Astrocyte (in vitro differentiated cells and primary cell): ENCODE measurements around the gene DYNLT1.

ENCODE experiments used
- CTCF ChIP-seq: IDR thresholded peaks from 2 replicates; pipeline ENCODE4 v1.5.1; 2011; ENCODE audit warnings: low read depth, mild to moderate bottlenecking, inconsistent platforms, low read length, moderate library complexity; ENCODE audit not compliant: insufficient read depth
- EZH2 ChIP-seq: IDR thresholded peaks from 2 replicates; pipeline ENCODE4 v1.6.1; 2012; ENCODE audit warnings: mild to moderate bottlenecking, low read length, inconsistent platforms; ENCODE audit not compliant: insufficient read depth

- TF ChIP-seq CTCF (no peak), EZH2 (no peak)
Measured at GRCh38 chr6:158627168-158627939, 17.2 kb downstream of the DYNLT1 start.
